Fibroblast of the conjunctiva (primary cell): ENCODE data around the gene TNP1.

Source experiments
- DNase-seq: peaks from one replicate; pipeline ENCODE4 v3.0.0-alpha.2; 2010; ENCODE audit warnings: low read depth

TNP1 gene

DNA sequence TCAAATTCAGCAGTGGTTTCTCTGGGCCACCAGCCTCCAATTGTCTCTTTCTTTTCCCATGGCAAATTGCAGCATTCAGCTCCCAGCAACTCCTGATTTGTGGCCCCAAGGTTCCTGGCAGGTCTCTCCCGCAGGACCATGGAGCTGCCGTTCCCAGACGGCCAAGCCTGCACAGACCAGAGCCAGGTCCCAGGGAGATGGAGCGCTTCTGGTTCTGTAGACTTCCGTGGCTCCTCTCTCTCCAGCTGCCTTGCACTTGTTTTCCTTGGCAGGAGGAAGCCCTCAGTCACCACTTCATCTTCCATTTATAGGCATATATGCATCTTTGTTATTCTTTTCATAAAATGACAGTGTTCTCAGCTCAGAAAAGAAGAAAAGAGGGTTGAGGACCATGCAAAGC is 21.7 kb downstream of the TNP1 start:
- DNase-seq: no peak

- no peak for DNase-seq
Observed at GRCh38 chr2:216837740-216838139, 22.1 kb downstream of the TNP1 start.

DNA sequence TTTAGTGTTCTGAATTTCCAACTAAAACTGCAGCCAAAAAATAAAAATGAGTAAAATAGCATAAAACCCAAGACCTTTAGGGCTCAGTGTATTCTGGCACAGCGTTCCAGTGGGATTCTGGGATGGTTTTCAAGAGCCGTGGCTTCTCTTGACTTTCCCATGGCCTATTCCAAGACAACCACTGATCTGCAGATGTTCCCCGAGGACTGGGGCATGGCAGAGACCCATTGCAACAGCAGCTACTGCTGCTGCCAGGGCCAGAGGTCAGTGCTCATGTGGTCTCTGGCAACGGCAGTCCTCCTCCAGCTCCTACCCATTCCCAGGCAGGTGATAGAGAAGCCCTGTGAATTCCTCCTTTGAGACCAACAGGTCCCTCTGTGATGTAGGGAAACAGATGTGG is 26.8 kb downstream of the TNP1 start:
- no peak for DNase-seq

- DNase-seq: no peak
Observed at GRCh38 chr2:216830346-216830745, 29.5 kb downstream of the TNP1 start.

- DNase-seq: peak; percentile 8
Observed at GRCh38 chr2:216829533-216829932, 30.3 kb downstream of the TNP1 start.

DNA sequence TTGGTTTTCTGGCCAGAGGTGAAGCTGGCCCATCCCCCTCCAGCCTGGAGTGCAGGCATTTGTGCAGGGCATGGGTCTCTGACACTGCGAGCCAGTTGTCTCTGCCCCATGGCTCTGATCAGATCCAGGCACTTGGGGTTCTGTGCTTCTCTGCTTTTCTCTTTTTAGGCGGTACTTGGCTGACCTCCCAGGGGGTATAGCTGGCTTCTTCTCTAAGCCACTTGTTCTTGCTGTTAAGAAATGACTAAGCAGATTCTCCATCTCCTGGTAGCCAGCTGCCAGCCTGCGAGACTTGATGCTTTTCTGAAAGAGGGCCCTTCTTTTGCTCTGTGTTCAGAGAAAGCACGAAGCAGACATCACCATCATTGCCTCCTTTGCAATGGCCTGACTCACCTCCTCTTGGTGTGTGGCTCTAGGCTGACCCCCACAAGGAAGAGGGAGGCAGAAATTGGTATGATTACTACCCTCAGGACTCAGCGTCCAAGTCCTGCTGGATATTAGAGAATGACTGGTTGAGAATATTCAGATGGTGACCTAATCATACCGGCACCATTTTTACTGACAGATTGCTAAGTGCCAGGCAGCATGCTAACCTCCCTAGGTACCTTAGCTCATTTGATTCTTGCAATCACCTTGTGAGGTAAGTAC is 32.7 kb downstream of the TNP1 start:
- DNase-seq: no peak

GRCh38 chr2:216822470-216822869 is 37.4 kb downstream of the TNP1 start:
- no peak for DNase-seq

DNA sequence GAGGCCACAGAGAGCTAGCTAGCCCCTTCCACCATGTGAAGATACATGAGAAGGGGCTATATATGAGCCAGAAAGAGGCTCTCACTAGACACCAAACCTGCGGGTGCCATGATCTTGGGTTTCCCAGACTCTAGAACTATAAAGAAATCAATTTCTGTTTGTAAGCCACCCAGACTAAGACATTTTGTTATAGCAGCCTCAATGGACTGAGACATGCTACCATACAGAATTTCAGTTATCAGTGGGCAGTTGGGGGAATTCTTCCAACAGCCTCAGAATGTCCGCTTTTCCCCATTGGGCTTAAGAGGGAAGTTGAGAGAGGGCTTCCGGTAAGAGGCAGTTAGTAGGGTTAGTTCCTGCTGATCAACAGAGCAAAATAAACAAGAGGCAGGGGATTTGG is 39.2 kb downstream of the TNP1 start:
- DNase-seq: no peak

DNA sequence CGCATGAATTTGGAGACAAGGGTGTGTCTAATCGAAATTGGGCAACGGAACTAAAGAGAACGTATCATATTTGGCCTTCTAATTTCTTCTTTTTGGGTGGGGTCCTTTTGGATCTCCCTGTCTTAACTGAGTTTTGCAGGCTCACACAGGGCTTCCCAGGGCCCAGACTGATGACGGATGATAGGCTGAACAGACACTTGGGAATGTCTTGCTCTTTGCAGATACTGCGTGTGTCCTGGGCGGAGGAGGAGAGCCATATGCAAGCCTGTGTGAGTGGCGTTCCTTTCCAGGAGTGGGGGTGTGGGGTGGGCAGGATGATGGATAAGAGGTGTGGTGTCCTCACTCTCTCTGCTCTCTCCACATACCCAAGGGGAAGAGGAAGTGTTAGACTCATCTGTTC is 40.1 kb downstream of the TNP1 start:
- no peak for DNase-seq

DNA sequence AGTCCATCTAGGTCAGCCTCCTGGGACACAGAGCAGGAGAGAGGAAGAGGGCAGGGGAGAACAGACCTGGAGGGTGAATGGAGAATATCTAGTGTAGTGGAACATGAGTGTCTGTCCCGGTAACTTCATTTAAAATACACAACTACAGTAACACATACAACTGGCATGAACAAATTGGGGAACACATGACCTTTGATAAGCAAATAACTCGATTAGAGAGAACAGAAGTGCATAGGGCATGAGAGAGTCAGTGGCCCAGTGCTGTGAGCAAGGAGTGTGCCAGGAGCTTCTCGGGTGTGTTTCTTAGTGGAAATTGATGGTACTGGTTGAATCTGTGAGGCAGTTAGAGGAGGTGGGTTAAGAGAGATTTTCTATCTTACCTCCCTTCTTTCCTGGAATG is 40.8 kb downstream of the TNP1 start:
- DNase-seq: no peak

GRCh38 chr2:216810399-216811160 is 49.3 kb downstream of the TNP1 start:
- DNase-seq: no peak
